ENCODE data around the gene SLC16A8.
"Not testable (repeated sequence)": the region's sequence is repeated elsewhere in the genome, so short reads cannot be mapped to it uniquely, and the experiment has no call there.

SLC16A8 gene

DNA sequence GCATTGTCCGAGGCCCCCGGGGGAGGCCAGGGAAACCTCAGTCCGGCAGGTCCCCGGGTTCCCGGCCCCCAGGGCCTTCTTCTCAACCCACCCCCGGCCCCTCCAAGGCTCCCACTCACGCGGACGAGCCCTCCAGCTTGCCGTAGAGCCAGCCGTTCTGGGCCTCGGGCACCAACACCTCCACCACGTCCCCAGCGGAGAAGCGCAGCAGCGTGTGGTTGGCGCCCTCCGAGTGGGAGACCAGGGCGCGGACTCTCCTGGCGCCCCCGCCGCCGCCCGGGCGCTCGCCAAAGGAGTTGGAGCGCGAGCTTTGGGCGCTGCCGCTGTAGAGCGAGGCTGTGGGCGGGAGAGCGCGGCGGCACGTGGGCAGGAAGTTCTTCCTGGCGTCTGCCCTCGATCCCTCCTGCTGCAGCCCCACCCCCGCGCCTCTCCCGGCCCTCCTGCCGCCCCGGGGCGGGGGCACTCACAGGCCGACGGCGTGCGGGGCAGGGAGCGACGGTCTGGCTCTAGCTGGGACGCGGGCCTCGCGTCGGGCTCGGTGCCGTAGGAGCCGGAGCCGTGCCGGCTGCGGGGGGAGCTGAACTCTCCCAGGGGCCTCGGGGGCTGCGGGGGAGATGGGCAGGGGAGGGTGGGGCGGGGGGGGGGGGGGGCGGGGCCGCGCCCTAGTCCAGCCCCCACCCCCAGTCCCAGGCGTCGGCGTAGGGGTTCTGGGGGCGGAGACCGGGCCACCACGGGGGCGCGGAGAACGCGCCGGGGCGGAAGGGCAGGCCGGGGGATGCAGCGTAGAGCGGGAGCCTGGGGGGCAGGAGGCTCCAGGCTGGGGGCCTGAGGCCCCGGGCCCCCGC, 4.9 kb upstream of the SLC16A8 start:
- in situ Hi-C loops (cut with MboI; ENCODE audit: low sequenced_read_pairs), result no loop called here

DNA sequence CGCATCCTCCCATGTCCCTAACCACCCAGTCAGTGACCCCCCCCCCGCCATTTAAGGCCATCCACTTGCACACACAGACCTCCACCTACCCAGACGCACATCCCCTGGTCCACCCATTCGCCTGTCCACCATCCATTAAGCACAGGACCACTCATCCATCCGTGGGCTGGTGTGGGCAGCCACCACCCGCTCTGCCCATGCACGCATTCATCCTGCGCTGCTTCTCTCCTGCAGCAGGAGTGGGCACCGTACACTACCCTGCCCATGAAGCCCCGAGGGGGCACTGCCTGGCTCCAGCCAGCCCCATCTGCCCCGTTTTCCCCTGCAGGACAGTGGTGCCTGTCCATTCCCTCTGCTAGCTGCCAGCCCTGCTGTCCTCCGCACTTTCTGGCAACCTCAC, 3.9 kb upstream of the SLC16A8 start:
- in situ Hi-C loops (cut with MboI; ENCODE audit: low sequenced_read_pairs), result no loop called here

DNA sequence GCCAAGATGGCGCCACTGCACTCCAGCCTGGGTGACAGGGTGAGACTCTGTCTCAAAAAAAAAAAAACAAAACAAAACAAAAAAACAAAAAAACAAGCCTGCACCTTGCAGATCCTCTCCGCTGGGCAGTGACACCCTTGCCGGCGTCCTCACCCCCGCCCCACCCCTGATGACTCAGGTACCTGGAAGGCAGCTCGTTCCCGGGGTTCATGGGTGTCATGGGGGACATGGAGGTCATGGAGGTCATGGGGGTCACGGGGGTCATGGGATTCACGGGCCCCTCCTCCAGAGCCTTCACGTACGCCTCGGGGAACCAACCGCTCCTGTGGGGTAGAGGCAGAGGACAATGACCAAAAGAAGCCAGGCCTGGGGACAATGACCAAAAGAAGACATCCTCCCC, 3.0 kb upstream of the SLC16A8 start:
- in situ Hi-C loops (cut with MboI; ENCODE audit: low sequenced_read_pairs), result no loop called here

DNA sequence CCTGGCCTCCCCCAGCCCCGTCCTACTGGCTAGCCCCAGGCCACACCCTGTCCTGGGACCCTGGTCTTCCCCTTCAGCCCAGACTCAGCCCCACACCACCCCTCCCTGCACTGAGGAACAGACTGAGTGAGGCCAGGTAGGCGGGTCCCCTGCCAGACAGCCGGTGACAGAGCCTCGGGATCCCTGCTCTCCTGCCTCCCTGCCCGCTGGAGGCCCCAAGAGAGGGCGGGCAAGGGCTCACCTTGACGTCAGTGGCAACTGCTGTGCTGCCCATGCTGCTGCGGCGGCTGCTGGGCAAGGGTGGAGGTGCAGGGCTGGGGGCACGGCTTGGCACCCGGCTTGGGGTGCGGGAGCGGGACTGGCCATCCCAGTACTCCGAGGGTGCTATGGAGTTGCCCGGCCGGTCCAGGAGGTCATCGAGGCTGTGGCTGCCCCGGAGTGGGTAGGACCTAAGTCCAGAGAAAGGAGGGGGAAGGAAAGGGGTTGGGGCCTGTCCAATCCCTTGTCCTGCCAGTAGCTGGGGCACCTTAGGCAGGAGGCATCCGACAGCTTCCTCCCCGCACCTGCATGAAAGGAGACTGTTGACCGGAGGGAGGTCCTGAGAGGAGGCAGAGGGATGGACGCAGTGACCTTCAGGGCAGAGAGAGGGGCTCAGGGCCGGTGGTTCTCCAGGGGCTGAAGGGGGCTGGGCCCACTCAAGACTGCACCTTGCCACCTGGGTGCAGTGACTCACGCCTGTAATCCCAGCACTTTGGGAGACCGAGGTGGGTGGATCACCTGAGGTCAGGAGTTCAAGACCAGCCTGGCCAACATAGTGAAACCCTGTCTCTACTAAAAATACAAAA, 2.2 kb upstream of the SLC16A8 start:
- in situ Hi-C loops (cut with MboI; ENCODE audit: low sequenced_read_pairs), result no loop called here

DNA sequence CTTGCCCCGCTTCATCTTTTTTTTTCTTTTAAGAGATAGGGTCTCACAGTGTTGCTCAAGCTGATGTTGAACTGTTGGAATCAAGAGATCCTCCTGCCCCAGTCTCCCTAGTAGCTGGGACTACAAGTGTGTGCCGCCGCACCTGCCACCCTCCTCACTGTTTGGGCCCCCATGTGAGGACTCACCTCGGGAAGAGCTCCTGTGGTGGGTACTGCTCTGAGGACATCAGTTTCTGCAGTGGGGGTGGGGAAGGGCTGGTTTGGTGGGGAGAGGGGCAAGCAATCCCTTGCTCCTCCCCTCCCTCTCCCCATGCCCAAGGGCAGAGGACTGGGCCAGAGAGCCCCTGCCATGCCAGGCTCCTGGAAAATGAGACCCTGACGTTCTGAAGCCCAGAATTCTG, 1.5 kb upstream of the SLC16A8 start:
- in situ Hi-C loops (cut with MboI; ENCODE audit: low sequenced_read_pairs), result no loop called here

DNA sequence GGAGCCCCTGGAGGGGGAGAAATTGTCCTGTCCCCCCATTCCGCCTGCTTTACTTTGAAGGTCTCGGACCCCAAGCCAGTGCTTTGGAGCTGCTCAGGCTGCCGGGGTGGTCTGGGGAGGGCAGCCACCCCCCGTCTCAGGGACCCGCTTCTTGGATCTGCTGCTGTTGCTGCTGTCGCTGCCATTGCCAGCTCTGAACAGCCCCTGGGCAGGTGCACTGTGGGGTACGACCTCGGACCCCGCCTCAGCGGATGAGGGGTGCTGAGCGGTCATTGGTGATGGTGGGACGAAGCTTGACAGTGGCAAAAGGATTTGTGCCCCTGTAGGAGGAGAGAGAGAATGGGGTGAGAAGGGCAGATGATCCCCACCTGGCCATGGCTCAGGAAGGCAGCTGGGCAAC, 1.1 kb upstream of the SLC16A8 start:
- in situ Hi-C loops (cut with MboI; ENCODE audit: low sequenced_read_pairs), result no loop called here

DNA sequence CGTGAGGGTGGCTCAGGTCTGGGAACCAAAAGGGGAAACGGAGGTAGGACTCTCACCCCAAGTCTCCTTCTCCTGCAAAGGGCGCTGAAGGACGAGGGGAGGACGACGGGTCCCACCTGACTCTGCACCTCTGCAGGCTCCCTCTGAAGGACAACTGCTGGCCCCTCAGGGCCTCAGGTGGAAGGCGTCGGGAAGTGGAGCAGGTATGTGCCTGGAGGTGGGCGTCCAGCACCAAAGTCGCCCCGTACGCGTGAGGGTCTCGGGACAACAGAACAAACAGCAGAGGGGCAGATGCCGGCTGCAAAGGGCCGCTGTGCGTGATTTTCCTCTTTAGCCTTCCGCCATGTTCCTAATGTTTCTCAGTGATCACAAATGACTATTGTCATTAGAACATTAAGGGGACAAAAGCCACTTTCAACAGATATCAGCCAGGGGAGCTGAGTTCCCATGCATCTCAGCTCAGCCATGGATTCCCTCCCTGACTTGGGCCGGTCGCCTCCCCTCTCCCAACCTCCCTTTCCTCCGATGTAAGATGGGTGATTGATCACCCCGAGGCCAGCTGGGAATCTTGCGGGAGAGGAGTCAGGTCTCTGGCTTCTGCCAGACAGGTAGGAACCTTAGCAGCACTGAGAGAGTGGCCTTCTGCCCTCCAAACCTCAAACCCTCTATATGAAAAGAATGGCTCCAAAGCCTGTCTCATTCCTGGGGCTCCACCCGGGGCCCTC, 836 bp downstream of the SLC16A8 start:
- in situ Hi-C loops (cut with MboI; ENCODE audit: low sequenced_read_pairs), result no loop called here

DNA sequence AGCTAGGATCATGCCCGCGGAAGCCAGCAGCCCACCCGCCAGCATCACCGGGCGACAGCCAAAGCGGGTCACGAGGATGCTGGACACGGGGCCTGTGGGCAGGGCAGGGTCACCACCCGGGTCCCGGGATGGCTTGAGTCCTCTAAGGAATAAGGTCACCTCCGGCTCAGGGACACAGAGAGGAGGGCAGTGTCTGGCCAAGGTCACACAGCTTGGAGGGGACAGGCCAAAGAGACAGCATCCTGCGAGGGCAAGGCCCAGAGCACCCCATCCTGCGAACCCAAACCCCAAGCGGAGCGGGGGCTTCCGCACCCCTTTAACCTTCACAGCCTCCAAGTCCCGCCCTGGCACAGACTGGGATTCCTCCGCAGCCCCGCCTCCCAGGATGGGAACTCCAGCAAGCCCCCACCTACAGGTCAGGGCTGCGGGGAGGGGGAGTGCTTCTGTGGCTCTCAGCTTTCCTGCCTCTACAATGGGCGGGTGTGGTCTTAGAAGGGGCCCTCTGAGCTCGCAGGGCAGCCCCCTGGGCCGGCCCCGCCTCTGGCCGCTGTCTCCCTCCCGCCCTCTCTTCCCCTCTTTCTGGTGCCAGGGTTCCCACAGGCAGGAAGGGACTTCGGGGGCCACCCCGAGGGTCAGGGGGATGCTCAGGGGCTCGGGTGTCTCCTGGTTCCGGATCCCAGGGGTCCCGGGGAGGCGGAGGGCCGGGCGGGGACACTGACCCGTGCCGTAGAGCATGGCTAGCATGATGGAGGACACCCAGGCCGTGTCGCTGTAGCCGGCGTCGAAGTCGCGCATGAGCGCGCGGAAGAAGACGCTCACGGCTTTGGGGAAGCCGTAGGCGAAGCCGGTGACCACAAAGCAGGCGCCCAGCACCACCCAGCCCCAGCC, 1.8 kb downstream of the SLC16A8 start:
- in situ Hi-C loops (cut with MboI; ENCODE audit: low sequenced_read_pairs), result no loop called here

DNA sequence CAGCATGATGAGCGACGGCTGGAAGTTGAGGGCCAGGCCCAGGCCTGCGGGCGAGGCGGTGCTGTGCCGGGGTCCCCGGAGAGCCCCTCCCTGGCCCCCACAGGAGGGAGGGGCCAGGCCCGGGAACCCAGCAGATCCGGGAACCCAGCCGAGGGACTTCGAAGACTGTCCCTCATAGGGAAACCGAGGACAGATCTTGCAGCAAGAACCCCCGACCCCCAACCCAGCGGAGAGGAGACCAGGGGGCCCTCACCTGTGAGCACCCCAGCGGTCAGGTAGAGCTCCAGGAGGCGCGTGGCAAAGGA, 2.4 kb downstream of the SLC16A8 start:
- in situ Hi-C loops (cut with MboI; ENCODE audit: low sequenced_read_pairs), result no loop called here

DNA sequence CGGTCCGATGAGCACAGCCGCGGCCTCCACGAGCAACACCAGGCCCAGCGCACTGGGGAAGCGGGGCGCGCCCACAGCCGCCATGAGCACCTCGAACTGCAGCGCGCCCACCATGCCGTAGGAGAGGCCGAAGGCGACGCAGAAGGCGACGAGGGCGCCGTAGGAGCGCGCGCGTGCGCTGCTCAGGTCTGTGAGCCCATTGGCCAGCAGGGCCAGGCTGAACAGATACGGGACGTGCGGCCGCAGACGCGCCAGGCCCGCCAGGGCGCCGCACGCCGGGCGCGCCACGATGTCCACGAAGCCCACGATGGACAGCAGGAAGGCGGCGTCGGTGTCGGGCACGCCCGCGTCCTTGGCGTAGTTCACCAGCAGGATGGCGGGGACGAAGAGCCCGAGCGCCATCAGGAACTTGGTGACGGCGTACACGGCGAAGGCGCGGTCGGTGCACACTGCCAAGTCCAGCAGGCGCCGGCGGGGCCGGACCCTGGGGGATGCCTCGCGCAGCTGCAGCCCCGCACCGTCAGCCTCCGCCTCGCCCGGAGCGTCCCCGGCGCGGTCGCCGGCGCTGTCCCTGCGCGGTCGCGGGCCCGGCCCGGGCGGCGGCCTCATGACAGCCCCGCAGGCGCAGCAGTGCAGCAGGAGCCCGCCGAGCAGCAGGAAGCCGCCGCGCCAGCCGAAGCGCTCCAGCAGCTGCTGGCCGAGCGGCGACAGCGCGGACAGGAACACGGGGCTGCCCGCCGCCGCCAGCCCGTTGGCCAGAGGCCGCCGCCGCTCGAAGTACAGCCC, 2.9 kb downstream of the SLC16A8 start:
- in situ Hi-C loops (cut with MboI; ENCODE audit: low sequenced_read_pairs), result no loop called here

DNA sequence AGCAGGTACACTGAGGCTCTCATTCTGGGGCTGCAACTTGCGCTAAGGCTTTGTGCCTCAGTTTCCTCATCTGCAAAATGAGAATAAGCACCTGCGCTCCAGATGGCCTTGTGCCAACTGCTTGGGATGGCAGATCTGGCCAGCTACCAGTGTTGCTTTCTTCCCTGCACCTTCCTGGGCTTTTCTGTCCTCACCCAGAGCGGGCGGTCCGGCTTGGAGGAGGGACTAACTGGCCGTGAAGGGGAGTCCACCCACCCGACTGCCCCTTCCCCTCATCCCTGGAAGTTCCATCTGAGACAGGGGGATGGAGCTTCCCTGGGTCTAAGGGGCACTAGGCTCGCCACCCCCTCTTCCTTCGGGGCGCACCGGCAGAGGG, 3.5 kb downstream of the SLC16A8 start:
- in situ Hi-C loops (cut with MboI; ENCODE audit: low sequenced_read_pairs), result no loop called here

DNA sequence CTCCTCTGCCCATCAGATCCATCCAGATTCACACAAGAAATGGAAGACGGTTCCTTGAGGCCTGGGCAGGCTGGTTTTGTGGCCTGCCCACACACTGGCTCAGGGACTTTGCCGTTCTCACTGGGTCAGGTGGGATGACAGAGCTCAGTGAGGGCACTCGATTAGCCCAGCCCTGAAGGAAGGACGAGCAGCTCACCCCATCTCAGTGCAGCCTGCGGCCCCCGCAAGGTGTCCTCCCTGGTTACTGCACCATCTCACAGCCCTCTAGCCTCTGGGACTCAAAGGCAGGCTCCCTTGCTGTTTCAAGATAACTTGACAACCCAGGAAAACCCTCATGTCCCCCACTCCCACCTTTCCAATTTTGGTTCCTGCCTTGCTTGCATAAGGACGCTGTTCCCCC, 4.2 kb downstream of the SLC16A8 start:
- in situ Hi-C loops (cut with MboI; ENCODE audit: low sequenced_read_pairs), result no loop called here

DNA sequence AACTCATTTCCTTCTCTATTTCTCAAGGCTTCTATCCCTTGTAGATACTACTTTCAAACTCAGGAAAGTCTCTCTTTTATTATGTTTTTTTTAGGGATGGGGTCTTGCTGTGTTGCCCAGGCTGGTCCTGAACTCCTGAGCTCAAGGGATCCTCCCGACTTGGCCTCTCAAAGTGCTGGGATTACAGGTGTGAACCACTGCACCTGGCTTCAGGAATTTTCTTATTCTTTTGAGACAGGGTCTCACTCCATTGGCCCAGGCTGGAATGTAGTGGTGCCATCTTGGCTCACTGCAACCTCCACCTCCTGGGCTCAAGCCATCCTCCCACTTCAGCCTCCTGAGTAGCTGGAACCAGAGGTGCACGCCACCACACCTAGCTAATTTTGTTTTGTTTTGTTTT, 4.8 kb downstream of the SLC16A8 start:
- in situ Hi-C loops (cut with MboI; ENCODE audit: low sequenced_read_pairs), result not testable (repeated sequence)

DNA sequence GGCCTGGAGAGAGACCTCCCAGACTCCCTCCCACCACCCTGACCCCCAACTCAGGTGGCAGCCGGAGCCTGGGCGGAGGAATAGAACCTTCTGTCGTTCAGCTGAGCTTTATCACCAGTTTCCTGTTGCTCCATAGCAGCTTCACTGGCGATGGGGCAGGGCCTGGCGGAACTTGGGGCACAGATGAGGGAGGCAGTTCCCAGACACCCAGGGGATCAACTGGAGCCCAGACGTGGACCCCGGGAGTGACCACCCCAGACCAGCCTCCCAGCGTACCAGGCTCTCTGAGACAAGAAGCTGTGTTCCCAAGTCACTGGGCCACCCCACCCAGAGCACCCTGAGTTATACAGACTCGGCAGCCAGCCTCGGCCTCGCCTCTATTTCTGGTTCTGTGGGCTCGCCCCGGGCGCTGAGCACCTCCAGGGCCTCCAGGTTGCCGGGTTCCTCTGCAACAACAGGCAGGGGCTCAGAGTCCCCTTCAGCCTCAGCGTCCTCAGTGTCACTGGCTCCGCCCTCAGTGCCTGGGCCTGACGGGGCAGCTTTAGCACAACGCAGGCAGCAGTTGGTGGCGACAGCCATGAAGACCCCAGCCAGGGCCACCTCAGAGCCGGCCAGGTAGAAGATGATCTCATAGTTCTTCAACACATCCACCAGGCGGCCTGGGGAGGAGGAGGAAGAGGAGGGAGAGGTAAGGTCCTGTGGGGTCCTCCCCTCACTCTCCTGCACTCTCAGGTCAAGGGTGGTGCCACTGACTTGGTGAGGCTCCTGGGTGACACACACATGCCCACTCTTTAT, 5.7 kb downstream of the SLC16A8 start:
- in situ Hi-C loops (cut with MboI; ENCODE audit: low sequenced_read_pairs), result no loop called here

DNA sequence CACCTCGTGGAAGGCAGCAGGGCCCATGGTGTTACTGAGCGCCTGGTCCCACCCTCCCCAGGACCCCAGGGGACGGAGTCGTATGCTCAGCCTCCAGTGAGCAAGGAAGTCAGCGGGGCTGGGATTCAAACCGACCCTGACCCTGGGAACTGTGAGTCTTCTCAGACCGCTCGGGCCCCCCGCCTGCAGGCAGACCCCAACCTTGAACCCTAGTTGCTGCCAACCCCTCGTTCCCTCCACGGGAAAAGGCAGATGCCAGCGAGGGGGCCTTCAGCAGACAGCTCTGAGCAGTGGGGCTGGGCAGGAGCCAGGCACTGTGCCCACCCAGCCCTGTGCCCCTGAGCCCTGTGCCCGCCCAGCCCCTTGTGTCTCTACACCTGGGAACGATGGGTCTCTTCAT, 6.4 kb downstream of the SLC16A8 start:
- in situ Hi-C loops (cut with MboI; ENCODE audit: low sequenced_read_pairs), result no loop called here

DNA sequence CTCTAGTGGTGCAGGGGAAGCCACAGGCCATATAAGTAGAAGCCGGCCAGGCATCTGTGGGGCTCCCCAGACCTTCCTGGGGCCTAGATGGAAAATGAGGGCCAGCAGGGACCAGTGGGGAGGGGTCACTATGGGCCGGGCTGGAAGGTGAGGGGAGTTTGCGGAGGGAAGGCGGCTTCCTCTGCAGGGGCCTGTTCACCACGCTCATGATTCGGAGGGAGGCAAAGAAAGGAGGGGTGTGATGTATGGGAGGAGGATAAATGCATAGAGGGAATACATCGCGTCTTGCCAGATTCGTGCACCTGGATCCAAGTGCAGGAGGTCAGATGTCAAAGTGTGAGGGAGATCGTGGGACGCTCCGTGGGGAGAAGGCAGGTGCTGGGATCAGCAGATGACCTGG, 6.9 kb downstream of the SLC16A8 start:
- in situ Hi-C loops (cut with MboI; ENCODE audit: low sequenced_read_pairs), result no loop called here

DNA sequence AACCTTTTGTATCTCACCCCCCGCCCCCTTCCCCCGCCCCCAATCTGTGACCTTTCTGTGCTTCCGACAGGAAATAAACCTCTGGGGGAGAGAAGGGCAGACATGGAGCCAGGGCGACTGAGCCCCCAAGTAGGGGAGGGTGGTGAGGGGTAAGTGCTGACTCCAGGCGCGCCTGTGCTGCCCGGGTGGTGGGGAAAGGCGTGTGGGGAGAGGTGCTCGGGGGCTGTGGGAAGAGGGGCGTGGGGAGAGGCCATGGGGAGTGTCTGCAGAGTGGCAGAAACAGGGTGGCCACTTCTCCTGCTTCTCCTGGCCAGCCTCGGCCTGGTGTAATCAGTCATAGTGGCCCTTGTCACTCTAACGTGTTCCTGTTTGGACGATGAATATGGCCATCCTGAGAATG, 8.0 kb downstream of the SLC16A8 start:
- in situ Hi-C loops (cut with MboI; ENCODE audit: low sequenced_read_pairs), result no loop called here

DNA sequence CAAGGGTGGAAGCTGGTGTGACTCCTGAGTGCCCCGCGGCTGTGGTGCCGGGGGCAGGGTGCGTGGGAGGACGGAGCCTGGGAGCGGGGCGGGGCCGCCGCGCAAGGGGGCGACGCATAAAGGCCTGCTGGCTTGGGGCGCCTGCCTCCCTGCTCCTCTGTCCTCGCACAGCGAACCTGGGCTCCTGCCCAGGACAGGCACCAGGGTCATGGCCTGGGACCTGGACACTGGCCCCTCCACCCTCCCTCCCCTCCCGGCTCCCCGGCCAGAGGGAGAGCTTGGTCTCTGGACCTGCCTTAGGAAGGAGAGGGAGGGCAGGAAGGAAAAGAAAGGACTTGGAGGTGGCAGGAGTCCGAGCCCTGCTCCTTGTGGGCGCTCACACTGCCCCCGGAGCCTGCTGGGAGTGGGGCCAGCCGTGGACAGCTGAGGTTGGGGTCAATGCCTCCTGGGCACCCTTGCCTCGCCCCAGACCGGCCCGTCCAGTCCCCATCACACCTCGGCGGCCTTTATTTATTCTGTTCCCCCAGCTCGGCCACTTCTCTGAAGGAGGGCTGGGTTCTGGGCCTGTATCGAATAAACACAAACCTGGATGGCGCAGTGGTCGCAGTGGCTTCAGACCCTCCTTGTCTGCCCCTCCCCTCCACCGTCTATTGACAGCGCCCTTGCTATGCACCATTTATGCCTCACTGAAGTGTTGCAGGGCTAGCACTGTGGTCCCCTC, 8.7 kb downstream of the SLC16A8 start:
- in situ Hi-C loops (cut with MboI; ENCODE audit: low sequenced_read_pairs), result no loop called here
